ENCODE measurements around the gene CACNA1I. TPM values are rescaled to one million over a fixed set of nuclear protein-coding genes. Genes with fewer than 3 reads are reported as not detected.

Gene CACNA1I
- total RNA-seq, 1 donor from 2014 or later, result 0.05 TPM

GRCh38 chr22:39665661-39666431, 95.3 kb downstream of the CACNA1I start:
- intact Hi-C loops (cut with micrococcal nuclease), result no loop called here
- H3K27ac Mint-ChIP-seq, result no peak overlapping the region
- no peak overlapping the region for H3K4me3 Mint-ChIP-seq
- H3K27me3 Mint-ChIP-seq, result peaks cover 14% of the 10 kb centered on the region
- peaks cover 16% of the 10 kb centered on the region for H3K4me1 Mint-ChIP-seq
- no peak for DNase-seq
- peaks cover 4% of the 10 kb centered on the region for H3K9me3 Mint-ChIP-seq
- peaks cover 8% of the 10 kb centered on the region for H3K36me3 Mint-ChIP-seq (ENCODE audit: low read depth)

- intact Hi-C loops (cut with micrococcal nuclease), result no loop called here
- peaks cover 14% of the 10 kb centered on the region for H3K36me3 Mint-ChIP-seq (ENCODE audit: low read depth)
- H3K4me1 Mint-ChIP-seq, result peaks cover 11% of the 10 kb centered on the region
- H3K9me3 Mint-ChIP-seq, result peaks cover 8% of the 10 kb centered on the region
- H3K4me3 Mint-ChIP-seq, result no peak overlapping the region
- DNase-seq, result no peak
- peaks cover 11% of the 10 kb centered on the region for H3K27me3 Mint-ChIP-seq
- H3K27ac Mint-ChIP-seq, result no peak overlapping the region
Observed at GRCh38 chr22:39666495-39666894, 95.9 kb downstream of the CACNA1I start.

GRCh38 chr22:39666926-39667325, 96.4 kb downstream of the CACNA1I start:
- H3K4me3 Mint-ChIP-seq, result no peak overlapping the region
- H3K4me1 Mint-ChIP-seq, result peaks cover 10% of the 10 kb centered on the region
- DNase-seq, result no peak
- H3K36me3 Mint-ChIP-seq (ENCODE audit: low read depth), result peaks cover 17% of the 10 kb centered on the region
- H3K27ac Mint-ChIP-seq, result no peak overlapping the region
- H3K27me3 Mint-ChIP-seq, result peaks cover 11% of the 10 kb centered on the region
- H3K9me3 Mint-ChIP-seq, result peaks cover 12% of the 10 kb centered on the region
- intact Hi-C loops (cut with micrococcal nuclease), result no loop called here

- Mint-ChIP-seq H3K4me3 (no peak overlapping the region), H3K27ac (no peak overlapping the region), H3K4me1 (no peaks in the 10 kb centered on the region), H3K36me3 (ENCODE audit: low read depth) (peaks cover 32% of the 10 kb centered on the region), H3K9me3 (peaks cover 17% of the 10 kb centered on the region), H3K27me3 (peaks cover 2% of the 10 kb centered on the region)
- intact Hi-C loops (cut with micrococcal nuclease), result no loop called here
- no peak for DNase-seq
Observed at GRCh38 chr22:39669432-39669831, 98.9 kb downstream of the CACNA1I start.

GRCh38 chr22:39671936-39672335, 101.4 kb downstream of the CACNA1I start:
- H3K27ac Mint-ChIP-seq, result no peak overlapping the region
- no peaks in the 10 kb centered on the region for H3K27me3 Mint-ChIP-seq
- peaks cover 17% of the 10 kb centered on the region for H3K9me3 Mint-ChIP-seq
- H3K4me3 Mint-ChIP-seq, result no peak overlapping the region
- H3K36me3 Mint-ChIP-seq (ENCODE audit: low read depth), result peaks cover 32% of the 10 kb centered on the region
- intact Hi-C loops (cut with micrococcal nuclease), result no loop called here
- H3K4me1 Mint-ChIP-seq, result no peaks in the 10 kb centered on the region
- no peak for DNase-seq

GRCh38 chr22:39674536-39674935, 104.0 kb downstream of the CACNA1I start:
- no peaks in the 10 kb centered on the region for H3K4me1 Mint-ChIP-seq
- H3K27ac Mint-ChIP-seq, result no peak overlapping the region

GRCh38 chr22:39675947-39676346, 105.4 kb downstream of the CACNA1I start:
- no peak overlapping the region for H3K27ac Mint-ChIP-seq
- no peaks in the 10 kb centered on the region for H3K27me3 Mint-ChIP-seq
- H3K4me3 Mint-ChIP-seq, result no peak overlapping the region
- peaks cover 23% of the 10 kb centered on the region for H3K36me3 Mint-ChIP-seq (ENCODE audit: low read depth)
- no peaks in the 10 kb centered on the region for H3K4me1 Mint-ChIP-seq
- no peak for DNase-seq
- intact Hi-C loops (cut with micrococcal nuclease), result no loop called here
- peaks cover 12% of the 10 kb centered on the region for H3K9me3 Mint-ChIP-seq

More at GRCh38 chr22:39674536-39674935, 104.0 kb downstream of the CACNA1I start:
- H3K4me3 Mint-ChIP-seq, result no peak overlapping the region
- DNase-seq, result no peak
- peaks cover 17% of the 10 kb centered on the region for H3K9me3 Mint-ChIP-seq
- no peaks in the 10 kb centered on the region for H3K27me3 Mint-ChIP-seq
- intact Hi-C loops (cut with micrococcal nuclease), result no loop called here
- H3K36me3 Mint-ChIP-seq (ENCODE audit: low read depth), result peaks cover 28% of the 10 kb centered on the region

GRCh38 chr22:39677967-39678366, 107.4 kb downstream of the CACNA1I start:
- Mint-ChIP-seq H3K9me3 (no peaks in the 10 kb centered on the region), H3K27ac (no peak overlapping the region), H3K36me3 (ENCODE audit: low read depth) (peaks cover 7% of the 10 kb centered on the region), H3K4me1 (no peaks in the 10 kb centered on the region), H3K27me3 (no peaks in the 10 kb centered on the region), H3K4me3 (no peak overlapping the region)
- no peak for DNase-seq
- intact Hi-C loops (cut with micrococcal nuclease), result no loop called here

GRCh38 chr22:39678862-39679490, 108.4 kb downstream of the CACNA1I start:
- H3K27me3 Mint-ChIP-seq, result peaks cover 2% of the 10 kb centered on the region
- no peak overlapping the region for H3K4me3 Mint-ChIP-seq
- intact Hi-C loops (cut with micrococcal nuclease), result no loop called here
- no peaks in the 10 kb centered on the region for H3K4me1 Mint-ChIP-seq
- H3K27ac Mint-ChIP-seq, result no peak overlapping the region
- no peaks in the 10 kb centered on the region for H3K9me3 Mint-ChIP-seq
- H3K36me3 Mint-ChIP-seq (ENCODE audit: low read depth), result no peaks in the 10 kb centered on the region
- no peak for DNase-seq

GRCh38 chr22:39679652-39680051, 109.1 kb downstream of the CACNA1I start:
- DNase-seq, result no peak
- Mint-ChIP-seq H3K27ac (no peak overlapping the region), H3K4me3 (no peak overlapping the region), H3K27me3 (peaks cover 8% of the 10 kb centered on the region), H3K4me1 (no peaks in the 10 kb centered on the region), H3K9me3 (no peaks in the 10 kb centered on the region), H3K36me3 (ENCODE audit: low read depth) (peaks cover 2% of the 10 kb centered on the region)
- intact Hi-C loops (cut with micrococcal nuclease), result no loop called here

GRCh38 chr22:39680486-39680885, 109.9 kb downstream of the CACNA1I start:
- intact Hi-C loops (cut with micrococcal nuclease), result no loop called here
- no peak for DNase-seq
- Mint-ChIP-seq H3K4me1 (peaks cover 2% of the 10 kb centered on the region), H3K36me3 (ENCODE audit: low read depth) (peaks cover 2% of the 10 kb centered on the region), H3K4me3 (no peak overlapping the region), H3K27ac (no peak overlapping the region), H3K27me3 (peaks cover 12% of the 10 kb centered on the region), H3K9me3 (no peaks in the 10 kb centered on the region)

- DNase-seq, result no peak
- peaks cover 2% of the 10 kb centered on the region for H3K36me3 Mint-ChIP-seq (ENCODE audit: low read depth)
- H3K27me3 Mint-ChIP-seq, result peaks cover 12% of the 10 kb centered on the region
- intact Hi-C loops (cut with micrococcal nuclease), result no loop called here
- no peaks in the 10 kb centered on the region for H3K9me3 Mint-ChIP-seq
- H3K27ac Mint-ChIP-seq, result no peak overlapping the region
- no peak overlapping the region for H3K4me3 Mint-ChIP-seq
- peaks cover 2% of the 10 kb centered on the region for H3K4me1 Mint-ChIP-seq
Observed at GRCh38 chr22:39681038-39681861, 110.7 kb downstream of the CACNA1I start.

- intact Hi-C loops (cut with micrococcal nuclease), result no loop called here
- Mint-ChIP-seq H3K27ac (no peak overlapping the region), H3K4me1 (peaks cover 2% of the 10 kb centered on the region), H3K36me3 (ENCODE audit: low read depth) (peaks cover 2% of the 10 kb centered on the region), H3K27me3 (peaks cover 21% of the 10 kb centered on the region), H3K9me3 (no peaks in the 10 kb centered on the region), H3K4me3 (no peak overlapping the region)
- no peak for DNase-seq
Observed at GRCh38 chr22:39682994-39683393, 112.4 kb downstream of the CACNA1I start.

GRCh38 chr22:39683639-39684038, 113.1 kb downstream of the CACNA1I start:
- H3K4me3 Mint-ChIP-seq, result no peak overlapping the region
- DNase-seq, result no peak
- H3K27me3 Mint-ChIP-seq, result peaks cover 26% of the 10 kb centered on the region
- no peaks in the 10 kb centered on the region for H3K9me3 Mint-ChIP-seq
- H3K27ac Mint-ChIP-seq, result no peak overlapping the region
- H3K36me3 Mint-ChIP-seq (ENCODE audit: low read depth), result peaks cover 2% of the 10 kb centered on the region
- peaks cover 2% of the 10 kb centered on the region for H3K4me1 Mint-ChIP-seq
- intact Hi-C loops (cut with micrococcal nuclease), result no loop called here
